SU-DHL-6 (cell line): ENCODE results near the gene LYPD3.

Experiments used
- CTCF ChIP-seq: fragments of 200-600 bp; sonication (generic); IDR thresholded peaks from one replicate; pipeline ENCODE4 v1.5.1; 2017; ENCODE audit warnings: antibody characterized with exemption, mild to moderate bottlenecking, low read length, moderate library complexity; ENCODE audit not compliant: insufficient read depth, poor library complexity, severe bottlenecking
- EZH2phosphoT487 ChIP-seq: fragments of 200-600 bp; sonication (generic), shearing (Covaris generic); conservative IDR thresholded peaks from 2 replicates; pipeline ENCODE4 v1.6.1; 2018; ENCODE audit warnings: mild to moderate bottlenecking, antibody characterized with exemption, low read length, moderate library complexity, mixed read lengths

- TF ChIP-seq CTCF (no peak), EZH2phosphoT487 (no peak)
These were observed 7.6 kb downstream of the LYPD3 start for GRCh38 chr19:43457809-43458208.
